WTC11 (cell line): Measurements from ENCODE around the gene BAIAP2L2. TPM values are rescaled to one million over a fixed set of nuclear protein-coding genes. Genes with fewer than 3 reads are reported as not detected.

Source experiments
- ATAC-seq: fragments of 200-7000 bp; cut with Tn5 transposase; 2 replicates; pipeline ENCODE4 v1.10.0; 2021; ENCODE audit warnings: mild to moderate bottlenecking, moderate library complexity
- CTCF ChIA-PET: fragments of 300-600 bp; sonication (Branson Sonifier 250); formaldehyde crosslinking; loops from one replicate; lab custom pipeline; 2021; ENCODE audit warnings: antibody characterized with exemption; lab: Charles Lee
- POLR2A ChIA-PET: fragments of 350-600 bp; sonication (Branson Sonifier 250); formaldehyde crosslinking; loops from one replicate; lab custom pipeline; 2021; ENCODE audit warnings: antibody characterized with exemption; lab: Charles Lee
- DNase-seq: peaks from one replicate; pipeline ENCODE4 v3.0.0; 2021; ENCODE audit warnings: low spot score
- H3K27ac Mint-ChIP-seq: 2 replicates; pipeline ENCODE4 v1.8.0; 2021; ENCODE audit warnings: mixed read lengths
- H3K27me3 Mint-ChIP-seq: 2 replicates; pipeline ENCODE4 v1.8.0; 2021; ENCODE audit warnings: low read depth, mild to moderate bottlenecking, moderate library complexity, mixed read lengths
- H3K36me3 Mint-ChIP-seq: 2 replicates; pipeline ENCODE4 v1.8.0; 2021; ENCODE audit warnings: mixed read lengths
- H3K4me1 Mint-ChIP-seq: 2 replicates; pipeline ENCODE4 v1.8.0; 2022; ENCODE audit warnings: mixed read lengths
- H3K4me3 Mint-ChIP-seq: 2 replicates; pipeline ENCODE4 v1.8.0; 2021; ENCODE audit warnings: mild to moderate bottlenecking, moderate library complexity, mixed read lengths
- H3K9me3 Mint-ChIP-seq: 2 replicates; pipeline ENCODE4 v1.8.0; 2021; ENCODE audit warnings: mixed read lengths
- FOXP1 ChIP-seq: sonication (generic); formaldehyde crosslinking; IDR thresholded peaks from 2 replicates; pipeline ENCODE4 v1.8.0; 2022; ENCODE audit warnings: missing genetic modification reagents, mild to moderate bottlenecking, moderate library complexity, borderline replicate concordance
- KAT7 ChIP-seq: sonication (generic); formaldehyde crosslinking; IDR thresholded peaks from 2 replicates; pipeline ENCODE4 v1.8.1; 2023; ENCODE audit warnings: missing genetic modification reagents, mild to moderate bottlenecking, borderline replicate concordance
- NR3C1 ChIP-seq: sonication (generic); formaldehyde crosslinking; conservative IDR thresholded peaks from 2 replicates; pipeline ENCODE4 v1.8.1; 2023; ENCODE audit warnings: low read depth, mild to moderate bottlenecking, missing genetic modification reagents
- RORB ChIP-seq: fragments of 250-450 bp; sonication (Bioruptor Pico); IDR thresholded peaks from 2 replicates; pipeline ENCODE4 v1.9.0; 2021; ENCODE audit warnings: mild to moderate bottlenecking
- TEAD1 ChIP-seq: sonication (generic); formaldehyde crosslinking; IDR thresholded peaks from 2 replicates; pipeline ENCODE4 v1.8.0; 2022; ENCODE audit warnings: mild to moderate bottlenecking, missing genetic modification reagents
- ZBTB21 ChIP-seq: sonication (generic); formaldehyde crosslinking; IDR thresholded peaks from 2 replicates; pipeline ENCODE4 v1.8.1; 2023; ENCODE audit warnings: mild to moderate bottlenecking, missing genetic modification reagents, borderline replicate concordance
- ZNF263 ChIP-seq: sonication (generic); formaldehyde crosslinking; IDR thresholded peaks from 2 replicates; pipeline ENCODE4 v1.8.1; 2022; ENCODE audit warnings: low read depth, mild to moderate bottlenecking, moderate library complexity, missing genetic modification reagents
- total RNA-seq: library from RNA; stranded (reverse); gene quantifications from 3 replicates; pipeline ENCODE4 v1.2.3, GENCODE V29; 2021
- TF ChIP-seq, protein P1 (sequence below): sonication (generic); formaldehyde crosslinking; IDR thresholded peaks from 2 replicates; pipeline ENCODE4 v1.8.0; 2022; ENCODE audit warnings: missing genetic modification reagents
- TF ChIP-seq, protein P2 (sequence below): sonication (generic); formaldehyde crosslinking; IDR thresholded peaks from 2 replicates; pipeline ENCODE4 v1.8.1; 2022; ENCODE audit warnings: low read depth, missing genetic modification reagents, borderline replicate concordance
- TF ChIP-seq, protein P3 (sequence below): sonication (generic); formaldehyde crosslinking; IDR thresholded peaks from 2 replicates; pipeline ENCODE4 v1.8.0; 2023; ENCODE audit warnings: mild to moderate bottlenecking, missing genetic modification reagents
- TF ChIP-seq, protein P4 (sequence below): sonication (generic); formaldehyde crosslinking; IDR thresholded peaks from 2 replicates; pipeline ENCODE4 v1.8.1; 2022; ENCODE audit warnings: mild to moderate bottlenecking, missing genetic modification reagents, moderate library complexity, borderline replicate concordance
- TF ChIP-seq, protein P5 (sequence below): sonication (generic); formaldehyde crosslinking; IDR thresholded peaks from 2 replicates; pipeline ENCODE4 v1.8.0; 2023; ENCODE audit warnings: missing genetic modification reagents
- TF ChIP-seq, protein P6 (sequence below): fragments of 250-450 bp; sonication (Bioruptor Pico); IDR thresholded peaks from 2 replicates; pipeline ENCODE4 v1.9.0; 2021; ENCODE audit warnings: mild to moderate bottlenecking
- TF ChIP-seq, protein P7 (sequence below): sonication (generic); formaldehyde crosslinking; IDR thresholded peaks from 2 replicates; pipeline ENCODE4 v1.8.1; 2023; ENCODE audit warnings: mild to moderate bottlenecking, missing genetic modification reagents, moderate library complexity
- TF ChIP-seq, protein P8 (sequence below): fragments of 250-450 bp; sonication (Bioruptor Pico); IDR thresholded peaks from 2 replicates; pipeline ENCODE4 v1.9.0; 2021; ENCODE audit warnings: moderate library complexity, mild to moderate bottlenecking, inconsistent platforms, borderline replicate concordance
- TF ChIP-seq, protein P9 (sequence below): sonication (generic); formaldehyde crosslinking; IDR thresholded peaks from 2 replicates; pipeline ENCODE4 v1.8.1; 2022; ENCODE audit warnings: missing genetic modification reagents, borderline replicate concordance

BAIAP2L2 gene
- total RNA-seq, 1 experiment from 2014 or later, result 3.0 TPM

DNA sequence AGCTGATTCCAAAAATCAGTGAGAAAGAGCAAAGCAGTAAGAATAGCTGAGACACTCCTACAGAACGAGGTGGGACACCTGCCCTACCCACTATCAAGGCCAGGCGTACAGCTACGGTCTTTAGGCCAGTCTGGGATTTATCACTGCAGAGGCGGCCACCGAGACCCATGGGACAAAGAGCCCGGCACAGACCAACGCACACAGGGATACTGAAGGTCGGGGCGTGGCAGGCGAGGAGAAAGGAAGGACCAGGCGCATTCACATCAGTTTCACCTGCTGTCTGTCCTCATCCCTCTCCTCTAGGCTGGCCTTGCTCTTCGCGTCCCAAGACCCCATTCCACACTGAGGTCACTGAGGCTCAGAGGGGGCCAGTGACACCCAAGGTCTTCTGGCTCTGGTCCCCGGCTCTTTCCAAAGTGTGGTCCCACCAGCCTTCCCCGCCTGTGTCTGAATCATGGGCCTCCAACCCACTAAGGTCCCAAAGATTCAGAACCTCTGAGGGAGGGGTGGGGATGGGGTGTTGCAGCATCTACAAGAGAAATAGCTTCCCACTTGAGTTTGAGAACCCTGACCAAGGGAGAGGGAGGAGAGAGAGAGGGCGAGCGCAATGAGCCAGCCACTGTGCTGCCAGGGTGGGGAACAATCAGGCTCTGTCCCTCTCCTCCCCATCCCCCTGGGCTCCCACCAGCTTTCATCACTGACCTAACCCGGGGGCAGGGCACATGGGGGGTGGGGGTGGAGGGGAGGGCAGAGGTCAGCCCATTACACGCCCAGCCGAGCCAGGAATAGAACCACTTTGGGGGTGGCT is 60.5 kb downstream of the BAIAP2L2 start:
- no peaks in the 10 kb centered on the region; the same call in 1 of the 2 replicates for H3K27me3 Mint-ChIP-seq
- H3K9me3 Mint-ChIP-seq, result no peaks in the 10 kb centered on the region
- no peak for TF ChIP-seq ZBTB21 (CRISPR knock-in tag)
- no peak for TF ChIP-seq NR3C1
- TF ChIP-seq TEAD1 (CRISPR knock-in tag), result no peak
- TF ChIP-seq RORB (CRISPR knock-in tag), result no peak
- TF ChIP-seq, protein P1, sequence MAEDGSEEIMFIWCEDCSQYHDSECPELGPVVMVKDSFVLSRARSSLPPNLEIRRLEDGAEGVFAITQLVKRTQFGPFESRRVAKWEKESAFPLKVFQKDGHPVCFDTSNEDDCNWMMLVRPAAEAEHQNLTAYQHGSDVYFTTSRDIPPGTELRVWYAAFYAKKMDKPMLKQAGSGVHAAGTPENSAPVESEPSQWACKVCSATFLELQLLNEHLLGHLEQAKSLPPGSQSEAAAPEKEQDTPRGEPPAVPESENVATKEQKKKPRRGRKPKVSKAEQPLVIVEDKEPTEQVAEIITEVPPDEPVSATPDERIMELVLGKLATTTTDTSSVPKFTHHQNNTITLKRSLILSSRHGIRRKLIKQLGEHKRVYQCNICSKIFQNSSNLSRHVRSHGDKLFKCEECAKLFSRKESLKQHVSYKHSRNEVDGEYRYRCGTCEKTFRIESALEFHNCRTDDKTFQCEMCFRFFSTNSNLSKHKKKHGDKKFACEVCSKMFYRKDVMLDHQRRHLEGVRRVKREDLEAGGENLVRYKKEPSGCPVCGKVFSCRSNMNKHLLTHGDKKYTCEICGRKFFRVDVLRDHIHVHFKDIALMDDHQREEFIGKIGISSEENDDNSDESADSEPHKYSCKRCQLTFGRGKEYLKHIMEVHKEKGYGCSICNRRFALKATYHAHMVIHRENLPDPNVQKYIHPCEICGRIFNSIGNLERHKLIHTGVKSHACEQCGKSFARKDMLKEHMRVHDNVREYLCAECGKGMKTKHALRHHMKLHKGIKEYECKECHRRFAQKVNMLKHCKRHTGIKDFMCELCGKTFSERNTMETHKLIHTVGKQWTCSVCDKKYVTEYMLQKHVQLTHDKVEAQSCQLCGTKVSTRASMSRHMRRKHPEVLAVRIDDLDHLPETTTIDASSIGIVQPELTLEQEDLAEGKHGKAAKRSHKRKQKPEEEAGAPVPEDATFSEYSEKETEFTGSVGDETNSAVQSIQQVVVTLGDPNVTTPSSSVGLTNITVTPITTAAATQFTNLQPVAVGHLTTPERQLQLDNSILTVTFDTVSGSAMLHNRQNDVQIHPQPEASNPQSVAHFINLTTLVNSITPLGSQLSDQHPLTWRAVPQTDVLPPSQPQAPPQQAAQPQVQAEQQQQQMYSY (CRISPR knock-in tag), result no peak
- TF ChIP-seq ZNF263 (CRISPR knock-in tag), result no peak
- TF ChIP-seq, protein P2, sequence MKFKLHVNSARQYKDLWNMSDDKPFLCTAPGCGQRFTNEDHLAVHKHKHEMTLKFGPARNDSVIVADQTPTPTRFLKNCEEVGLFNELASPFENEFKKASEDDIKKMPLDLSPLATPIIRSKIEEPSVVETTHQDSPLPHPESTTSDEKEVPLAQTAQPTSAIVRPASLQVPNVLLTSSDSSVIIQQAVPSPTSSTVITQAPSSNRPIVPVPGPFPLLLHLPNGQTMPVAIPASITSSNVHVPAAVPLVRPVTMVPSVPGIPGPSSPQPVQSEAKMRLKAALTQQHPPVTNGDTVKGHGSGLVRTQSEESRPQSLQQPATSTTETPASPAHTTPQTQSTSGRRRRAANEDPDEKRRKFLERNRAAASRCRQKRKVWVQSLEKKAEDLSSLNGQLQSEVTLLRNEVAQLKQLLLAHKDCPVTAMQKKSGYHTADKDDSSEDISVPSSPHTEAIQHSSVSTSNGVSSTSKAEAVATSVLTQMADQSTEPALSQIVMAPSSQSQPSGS (CRISPR knock-in tag), result no peak
- TF ChIP-seq, protein P3, sequence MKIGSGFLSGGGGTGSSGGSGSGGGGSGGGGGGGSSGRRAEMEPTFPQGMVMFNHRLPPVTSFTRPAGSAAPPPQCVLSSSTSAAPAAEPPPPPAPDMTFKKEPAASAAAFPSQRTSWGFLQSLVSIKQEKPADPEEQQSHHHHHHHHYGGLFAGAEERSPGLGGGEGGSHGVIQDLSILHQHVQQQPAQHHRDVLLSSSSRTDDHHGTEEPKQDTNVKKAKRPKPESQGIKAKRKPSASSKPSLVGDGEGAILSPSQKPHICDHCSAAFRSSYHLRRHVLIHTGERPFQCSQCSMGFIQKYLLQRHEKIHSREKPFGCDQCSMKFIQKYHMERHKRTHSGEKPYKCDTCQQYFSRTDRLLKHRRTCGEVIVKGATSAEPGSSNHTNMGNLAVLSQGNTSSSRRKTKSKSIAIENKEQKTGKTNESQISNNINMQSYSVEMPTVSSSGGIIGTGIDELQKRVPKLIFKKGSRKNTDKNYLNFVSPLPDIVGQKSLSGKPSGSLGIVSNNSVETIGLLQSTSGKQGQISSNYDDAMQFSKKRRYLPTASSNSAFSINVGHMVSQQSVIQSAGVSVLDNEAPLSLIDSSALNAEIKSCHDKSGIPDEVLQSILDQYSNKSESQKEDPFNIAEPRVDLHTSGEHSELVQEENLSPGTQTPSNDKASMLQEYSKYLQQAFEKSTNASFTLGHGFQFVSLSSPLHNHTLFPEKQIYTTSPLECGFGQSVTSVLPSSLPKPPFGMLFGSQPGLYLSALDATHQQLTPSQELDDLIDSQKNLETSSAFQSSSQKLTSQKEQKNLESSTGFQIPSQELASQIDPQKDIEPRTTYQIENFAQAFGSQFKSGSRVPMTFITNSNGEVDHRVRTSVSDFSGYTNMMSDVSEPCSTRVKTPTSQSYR (CRISPR knock-in tag), result no peak
- TF ChIP-seq FOXP1, result no peak
- TF ChIP-seq, protein P4, sequence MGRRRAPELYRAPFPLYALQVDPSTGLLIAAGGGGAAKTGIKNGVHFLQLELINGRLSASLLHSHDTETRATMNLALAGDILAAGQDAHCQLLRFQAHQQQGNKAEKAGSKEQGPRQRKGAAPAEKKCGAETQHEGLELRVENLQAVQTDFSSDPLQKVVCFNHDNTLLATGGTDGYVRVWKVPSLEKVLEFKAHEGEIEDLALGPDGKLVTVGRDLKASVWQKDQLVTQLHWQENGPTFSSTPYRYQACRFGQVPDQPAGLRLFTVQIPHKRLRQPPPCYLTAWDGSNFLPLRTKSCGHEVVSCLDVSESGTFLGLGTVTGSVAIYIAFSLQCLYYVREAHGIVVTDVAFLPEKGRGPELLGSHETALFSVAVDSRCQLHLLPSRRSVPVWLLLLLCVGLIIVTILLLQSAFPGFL (CRISPR knock-in tag), result no peak
- TF ChIP-seq, protein P5, sequence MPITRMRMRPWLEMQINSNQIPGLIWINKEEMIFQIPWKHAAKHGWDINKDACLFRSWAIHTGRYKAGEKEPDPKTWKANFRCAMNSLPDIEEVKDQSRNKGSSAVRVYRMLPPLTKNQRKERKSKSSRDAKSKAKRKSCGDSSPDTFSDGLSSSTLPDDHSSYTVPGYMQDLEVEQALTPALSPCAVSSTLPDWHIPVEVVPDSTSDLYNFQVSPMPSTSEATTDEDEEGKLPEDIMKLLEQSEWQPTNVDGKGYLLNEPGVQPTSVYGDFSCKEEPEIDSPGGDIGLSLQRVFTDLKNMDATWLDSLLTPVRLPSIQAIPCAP, result no peak
- TF ChIP-seq, protein P6, sequence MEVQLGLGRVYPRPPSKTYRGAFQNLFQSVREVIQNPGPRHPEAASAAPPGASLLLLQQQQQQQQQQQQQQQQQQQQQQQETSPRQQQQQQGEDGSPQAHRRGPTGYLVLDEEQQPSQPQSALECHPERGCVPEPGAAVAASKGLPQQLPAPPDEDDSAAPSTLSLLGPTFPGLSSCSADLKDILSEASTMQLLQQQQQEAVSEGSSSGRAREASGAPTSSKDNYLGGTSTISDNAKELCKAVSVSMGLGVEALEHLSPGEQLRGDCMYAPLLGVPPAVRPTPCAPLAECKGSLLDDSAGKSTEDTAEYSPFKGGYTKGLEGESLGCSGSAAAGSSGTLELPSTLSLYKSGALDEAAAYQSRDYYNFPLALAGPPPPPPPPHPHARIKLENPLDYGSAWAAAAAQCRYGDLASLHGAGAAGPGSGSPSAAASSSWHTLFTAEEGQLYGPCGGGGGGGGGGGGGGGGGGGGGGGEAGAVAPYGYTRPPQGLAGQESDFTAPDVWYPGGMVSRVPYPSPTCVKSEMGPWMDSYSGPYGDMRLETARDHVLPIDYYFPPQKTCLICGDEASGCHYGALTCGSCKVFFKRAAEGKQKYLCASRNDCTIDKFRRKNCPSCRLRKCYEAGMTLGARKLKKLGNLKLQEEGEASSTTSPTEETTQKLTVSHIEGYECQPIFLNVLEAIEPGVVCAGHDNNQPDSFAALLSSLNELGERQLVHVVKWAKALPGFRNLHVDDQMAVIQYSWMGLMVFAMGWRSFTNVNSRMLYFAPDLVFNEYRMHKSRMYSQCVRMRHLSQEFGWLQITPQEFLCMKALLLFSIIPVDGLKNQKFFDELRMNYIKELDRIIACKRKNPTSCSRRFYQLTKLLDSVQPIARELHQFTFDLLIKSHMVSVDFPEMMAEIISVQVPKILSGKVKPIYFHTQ (CRISPR knock-in tag), result no peak
- TF ChIP-seq KAT7 (CRISPR knock-in tag), result no peak
- TF ChIP-seq, protein P7, sequence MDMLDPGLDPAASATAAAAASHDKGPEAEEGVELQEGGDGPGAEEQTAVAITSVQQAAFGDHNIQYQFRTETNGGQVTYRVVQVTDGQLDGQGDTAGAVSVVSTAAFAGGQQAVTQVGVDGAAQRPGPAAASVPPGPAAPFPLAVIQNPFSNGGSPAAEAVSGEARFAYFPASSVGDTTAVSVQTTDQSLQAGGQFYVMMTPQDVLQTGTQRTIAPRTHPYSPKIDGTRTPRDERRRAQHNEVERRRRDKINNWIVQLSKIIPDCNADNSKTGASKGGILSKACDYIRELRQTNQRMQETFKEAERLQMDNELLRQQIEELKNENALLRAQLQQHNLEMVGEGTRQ (CRISPR knock-in tag), result no peak
- TF ChIP-seq, protein P8, sequence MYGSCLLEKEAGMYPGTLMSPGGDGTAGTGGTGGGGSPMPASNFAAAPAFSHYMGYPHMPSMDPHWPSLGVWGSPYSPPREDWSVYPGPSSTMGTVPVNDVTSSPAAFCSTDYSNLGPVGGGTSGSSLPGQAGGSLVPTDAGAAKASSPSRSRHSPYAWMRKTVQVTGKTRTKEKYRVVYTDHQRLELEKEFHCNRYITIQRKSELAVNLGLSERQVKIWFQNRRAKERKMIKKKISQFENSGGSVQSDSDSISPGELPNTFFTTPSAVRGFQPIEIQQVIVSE (CRISPR knock-in tag), result no peak
- TF ChIP-seq, protein P9, sequence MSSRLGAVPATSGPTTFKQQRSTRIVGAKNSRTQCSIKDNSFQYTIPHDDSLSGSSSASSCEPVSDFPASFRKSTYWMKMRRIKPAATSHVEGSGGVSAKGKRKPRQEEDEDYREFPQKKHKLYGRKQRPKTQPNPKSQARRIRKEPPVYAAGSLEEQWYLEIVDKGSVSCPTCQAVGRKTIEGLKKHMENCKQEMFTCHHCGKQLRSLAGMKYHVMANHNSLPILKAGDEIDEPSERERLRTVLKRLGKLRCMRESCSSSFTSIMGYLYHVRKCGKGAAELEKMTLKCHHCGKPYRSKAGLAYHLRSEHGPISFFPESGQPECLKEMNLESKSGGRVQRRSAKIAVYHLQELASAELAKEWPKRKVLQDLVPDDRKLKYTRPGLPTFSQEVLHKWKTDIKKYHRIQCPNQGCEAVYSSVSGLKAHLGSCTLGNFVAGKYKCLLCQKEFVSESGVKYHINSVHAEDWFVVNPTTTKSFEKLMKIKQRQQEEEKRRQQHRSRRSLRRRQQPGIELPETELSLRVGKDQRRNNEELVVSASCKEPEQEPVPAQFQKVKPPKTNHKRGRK (CRISPR knock-in tag), result no peak
- DNase-seq, result no peak
- ChIA-PET POLR2A (interaction anchor here (0.6 kb wide), 1 partner anchor 16 kb away, joined by 3 read pairs; no protein-coding TSS in a partner anchor), CTCF (interaction anchor here (1.4 to 3.2 kb wide), 3 partner anchors 16 to 54 kb away, joined by 5 to 8 read pairs (median 5); no protein-coding TSS in a partner anchor)
- H3K27ac Mint-ChIP-seq, result no peak overlapping the region
- H3K4me1 Mint-ChIP-seq, result peaks cover 7% of the 10 kb centered on the region
- H3K4me3 Mint-ChIP-seq, result no peak overlapping the region
- ATAC-seq, result no peak
- H3K36me3 Mint-ChIP-seq, result no peaks in the 10 kb centered on the region
